Neural crest cell (in vitro differentiated cells): Measurements from ENCODE around the gene ENDOV. TPM values are rescaled to one million over a fixed set of nuclear protein-coding genes. Genes with fewer than 3 reads are reported as not detected.

ENCODE experiments used
- DNase-seq: peaks from one replicate; pipeline ENCODE4 v3.0.0; 2021; ENCODE audit warnings: low read depth, mixed read lengths, low spot score
- H3K27ac Mint-ChIP-seq: one replicate; pipeline ENCODE4 v1.8.0; 2021; ENCODE audit warnings: mild to moderate bottlenecking, mixed read lengths; ENCODE audit not compliant: unreplicated experiment
- H3K27me3 Mint-ChIP-seq: 2 replicates; pipeline ENCODE4 v1.8.0; 2021; ENCODE audit warnings: low read depth, mild to moderate bottlenecking, mixed read lengths
- H3K36me3 Mint-ChIP-seq: 2 replicates; pipeline ENCODE4 v1.8.0; 2021; ENCODE audit warnings: low read depth, mild to moderate bottlenecking, mixed read lengths
- H3K4me1 Mint-ChIP-seq: 2 replicates; pipeline ENCODE4 v1.8.0; 2021; ENCODE audit warnings: mixed read lengths
- H3K4me3 Mint-ChIP-seq: one replicate; pipeline ENCODE4 v1.8.0; 2021; ENCODE audit warnings: mild to moderate bottlenecking, mixed read lengths
- H3K9me3 Mint-ChIP-seq: 2 replicates; pipeline ENCODE4 v1.8.0; 2021; ENCODE audit warnings: mixed read lengths
- total RNA-seq: library from RNA; stranded (reverse); gene quantifications from 2 replicates; pipeline ENCODE4 v1.2.1, GENCODE V29; 2021
- TF ChIP-seq, protein P1 (sequence below): fragments of 200-600 bp; sonication (generic); conservative IDR thresholded peaks from 2 replicates; pipeline ENCODE4 v1.5.0; 2021; ENCODE audit warnings: antibody characterized with exemption, mild to moderate bottlenecking

ENDOV gene
- total RNA-seq, 1 donor from 2014 or later = 38.0 TPM

DNA sequence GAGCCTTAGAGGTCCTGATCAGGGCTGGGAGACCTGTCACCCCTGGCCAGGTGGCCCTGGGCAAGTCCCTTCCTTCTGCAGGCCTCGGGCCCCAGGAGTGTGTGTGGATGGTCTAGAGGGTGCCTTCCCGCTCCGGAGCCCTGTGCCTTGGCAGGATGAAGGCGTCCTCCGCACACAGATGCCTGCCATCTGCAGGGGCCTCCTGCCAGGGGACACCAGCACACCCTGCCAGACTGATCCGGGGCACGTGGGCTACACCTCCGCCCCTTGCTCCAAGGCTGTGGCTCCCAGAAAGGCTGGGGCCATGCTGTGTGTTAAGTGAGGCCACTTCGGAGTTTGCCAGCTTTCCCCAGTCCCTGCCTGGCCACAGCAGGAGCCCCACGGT is 30.8 kb downstream of the ENDOV start:
- no peak for DNase-seq
- Mint-ChIP-seq H3K27me3 (peaks cover 24% of the 10 kb centered on the region), H3K36me3 (no peaks in the 10 kb centered on the region), H3K9me3 (no peaks in the 10 kb centered on the region), H3K4me3 (no peak overlapping the region), H3K4me1 (no peaks in the 10 kb centered on the region), H3K27ac (no peak overlapping the region)
- TF ChIP-seq, protein P1, sequence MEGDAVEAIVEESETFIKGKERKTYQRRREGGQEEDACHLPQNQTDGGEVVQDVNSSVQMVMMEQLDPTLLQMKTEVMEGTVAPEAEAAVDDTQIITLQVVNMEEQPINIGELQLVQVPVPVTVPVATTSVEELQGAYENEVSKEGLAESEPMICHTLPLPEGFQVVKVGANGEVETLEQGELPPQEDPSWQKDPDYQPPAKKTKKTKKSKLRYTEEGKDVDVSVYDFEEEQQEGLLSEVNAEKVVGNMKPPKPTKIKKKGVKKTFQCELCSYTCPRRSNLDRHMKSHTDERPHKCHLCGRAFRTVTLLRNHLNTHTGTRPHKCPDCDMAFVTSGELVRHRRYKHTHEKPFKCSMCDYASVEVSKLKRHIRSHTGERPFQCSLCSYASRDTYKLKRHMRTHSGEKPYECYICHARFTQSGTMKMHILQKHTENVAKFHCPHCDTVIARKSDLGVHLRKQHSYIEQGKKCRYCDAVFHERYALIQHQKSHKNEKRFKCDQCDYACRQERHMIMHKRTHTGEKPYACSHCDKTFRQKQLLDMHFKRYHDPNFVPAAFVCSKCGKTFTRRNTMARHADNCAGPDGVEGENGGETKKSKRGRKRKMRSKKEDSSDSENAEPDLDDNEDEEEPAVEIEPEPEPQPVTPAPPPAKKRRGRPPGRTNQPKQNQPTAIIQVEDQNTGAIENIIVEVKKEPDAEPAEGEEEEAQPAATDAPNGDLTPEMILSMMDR = no peak

DNA sequence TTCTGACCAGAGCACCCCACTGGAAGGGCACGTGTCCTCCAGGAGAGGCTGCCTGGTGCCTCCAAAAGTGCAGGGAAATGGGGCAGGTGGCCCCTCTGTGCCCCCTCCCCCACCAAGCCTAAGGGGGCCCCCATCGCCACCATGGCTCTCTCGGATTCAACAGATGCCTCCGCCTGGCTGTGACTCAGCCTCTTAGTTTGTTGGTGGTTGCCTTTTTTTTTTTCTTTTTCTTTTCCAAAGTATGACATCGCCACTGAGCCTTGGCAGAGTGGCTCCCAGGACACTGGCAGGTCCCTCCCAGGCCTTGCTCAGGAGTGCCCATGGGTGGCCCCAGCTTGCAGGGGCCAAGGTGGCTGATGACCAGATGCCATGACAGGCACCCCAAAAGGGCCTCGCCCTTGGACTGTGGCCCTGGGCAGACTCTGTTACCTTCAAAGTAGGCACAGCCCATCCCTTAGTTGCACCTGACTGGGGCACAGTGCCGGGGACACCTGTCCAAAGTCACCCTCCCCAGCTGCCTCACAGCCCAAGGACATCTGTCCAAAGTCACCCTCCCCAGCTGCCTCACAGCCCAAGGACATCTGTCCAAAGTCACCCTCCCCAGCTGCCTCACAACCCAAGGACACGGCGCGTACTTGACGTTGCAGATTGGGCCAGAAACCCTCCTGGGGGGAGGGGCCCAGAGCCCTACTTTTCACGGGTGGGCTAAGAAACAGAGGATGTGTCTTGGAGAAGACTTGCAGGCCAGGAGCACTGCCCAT is 31.9 kb downstream of the ENDOV start:
- Mint-ChIP-seq H3K4me3 (no peak overlapping the region), H3K9me3 (no peaks in the 10 kb centered on the region), H3K27ac (no peak overlapping the region), H3K27me3 (peaks cover 20% of the 10 kb centered on the region), H3K4me1 (no peaks in the 10 kb centered on the region), H3K36me3 (no peaks in the 10 kb centered on the region)
- TF ChIP-seq, protein P1 = no peak
- no peak for DNase-seq

DNA sequence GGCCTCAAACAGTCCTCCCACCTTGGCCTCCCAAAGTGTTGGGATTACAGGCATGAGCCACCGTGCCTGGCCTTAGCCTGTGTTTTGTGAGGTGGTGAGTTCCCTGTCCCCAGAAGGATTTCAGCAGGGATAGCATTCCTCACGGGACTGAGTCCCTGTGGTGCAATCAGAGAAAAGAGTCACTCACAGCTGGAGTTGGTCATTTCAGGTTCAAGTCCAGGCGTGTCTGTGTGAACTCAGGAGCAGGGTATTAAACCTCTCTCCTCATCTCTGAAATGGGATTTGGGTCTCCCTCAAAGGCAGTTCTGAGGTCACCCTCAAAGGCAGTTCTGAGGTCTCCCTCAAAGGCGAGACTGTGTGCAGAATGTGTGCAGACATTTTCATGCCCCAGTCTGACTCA is 32.8 kb downstream of the ENDOV start:
- Mint-ChIP-seq H3K4me1 (no peaks in the 10 kb centered on the region), H3K36me3 (no peaks in the 10 kb centered on the region), H3K27ac (no peak overlapping the region), H3K27me3 (peaks cover 12% of the 10 kb centered on the region), H3K4me3 (no peak overlapping the region), H3K9me3 (no peaks in the 10 kb centered on the region)
- DNase-seq = no peak
- TF ChIP-seq, protein P1 = no peak

DNA sequence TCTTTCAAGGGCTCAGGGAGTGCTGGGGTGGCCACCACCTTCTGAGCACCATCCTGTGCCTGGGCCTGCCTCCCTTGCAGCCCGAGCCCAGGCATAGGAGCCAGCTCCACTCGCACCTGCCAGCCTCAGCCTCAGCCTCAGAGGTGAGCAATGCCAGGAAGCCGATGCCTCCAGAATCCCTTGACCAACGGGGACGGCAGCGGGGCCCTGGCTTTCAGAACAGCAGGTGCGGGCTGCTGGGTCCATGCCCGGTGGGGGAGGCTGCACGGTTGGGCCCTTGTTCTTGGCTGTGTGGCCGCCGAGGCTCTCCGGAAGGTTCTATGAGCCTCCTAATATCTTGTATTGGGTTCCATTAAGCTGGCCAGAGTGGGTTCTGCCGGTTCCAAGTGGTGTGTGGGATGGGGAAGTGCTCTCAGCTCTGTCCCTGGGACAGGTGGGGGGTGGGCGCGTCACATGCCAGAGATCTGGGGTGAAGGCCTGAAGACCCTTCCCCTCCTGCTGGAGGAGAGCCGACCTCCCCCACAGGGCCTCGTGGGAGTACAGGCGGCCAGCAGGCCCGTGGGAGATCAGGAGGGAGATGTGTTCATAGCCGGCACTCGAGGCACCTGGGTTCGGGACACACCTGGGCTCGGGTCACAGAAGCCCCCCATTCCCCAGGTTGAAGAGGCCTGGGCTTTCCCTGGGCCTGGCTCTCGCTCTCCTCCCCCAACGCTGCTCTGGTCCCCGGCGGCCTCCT is 34.4 kb downstream of the ENDOV start:
- Mint-ChIP-seq H3K36me3 (no peaks in the 10 kb centered on the region), H3K9me3 (no peaks in the 10 kb centered on the region), H3K27ac (no peak overlapping the region), H3K4me1 (peaks cover 13% of the 10 kb centered on the region), H3K4me3 (no peak overlapping the region), H3K27me3 (no peaks in the 10 kb centered on the region)
- TF ChIP-seq, protein P1 = no peak
- no peak for DNase-seq

DNA sequence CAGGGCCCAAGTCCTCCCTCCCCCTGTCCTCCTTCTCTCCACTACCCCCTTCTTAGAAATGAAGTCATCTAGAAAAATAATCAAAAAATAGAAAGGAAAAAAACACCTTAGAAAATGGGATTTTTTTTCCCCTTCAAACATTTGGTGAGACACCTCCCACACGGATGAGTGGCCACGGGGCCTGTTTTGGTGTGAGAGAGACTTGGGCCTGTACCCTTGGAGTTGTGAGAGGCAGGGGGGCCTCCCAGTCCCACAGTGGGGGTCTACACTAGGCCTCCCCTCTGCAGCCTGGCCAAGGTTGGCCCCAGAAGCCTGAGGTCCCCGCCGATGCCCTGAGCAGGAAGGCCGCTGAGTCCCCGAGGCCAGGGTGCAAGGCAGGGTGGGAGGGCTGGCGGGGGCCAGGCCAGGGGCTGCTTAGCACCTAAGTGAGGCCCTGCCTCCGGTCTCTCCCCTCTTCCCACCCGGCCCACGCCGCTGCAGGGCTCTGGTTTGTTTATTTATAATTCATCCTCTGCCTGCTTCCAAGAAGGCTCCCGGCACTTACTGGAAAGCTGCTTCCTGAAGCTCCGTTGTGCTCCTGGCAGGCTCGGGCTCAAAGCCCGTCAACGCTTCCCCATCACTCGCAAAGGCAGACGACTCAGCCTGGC is 35.1 kb downstream of the ENDOV start:
- Mint-ChIP-seq H3K4me3 (peak overlapping the region; percentile 62), H3K9me3 (no peaks in the 10 kb centered on the region), H3K27ac (peak overlapping the region; percentile 78), H3K27me3 (no peaks in the 10 kb centered on the region), H3K36me3 (no peaks in the 10 kb centered on the region), H3K4me1 (peaks cover 13% of the 10 kb centered on the region)
- TF ChIP-seq, protein P1 = no peak
- DNase-seq = no peak
